ENCODE measurements around the gene LTBP1. TPM values are rescaled to one million over a fixed set of nuclear protein-coding genes. Genes with fewer than 3 reads are reported as not detected.
A peak's percentile ranks its signal among the peaks of the same experiment; 100 is the strongest.

Gene LTBP1
- total RNA-seq, 1 experiment from 2014 or later: 2.2 TPM

DNA sequence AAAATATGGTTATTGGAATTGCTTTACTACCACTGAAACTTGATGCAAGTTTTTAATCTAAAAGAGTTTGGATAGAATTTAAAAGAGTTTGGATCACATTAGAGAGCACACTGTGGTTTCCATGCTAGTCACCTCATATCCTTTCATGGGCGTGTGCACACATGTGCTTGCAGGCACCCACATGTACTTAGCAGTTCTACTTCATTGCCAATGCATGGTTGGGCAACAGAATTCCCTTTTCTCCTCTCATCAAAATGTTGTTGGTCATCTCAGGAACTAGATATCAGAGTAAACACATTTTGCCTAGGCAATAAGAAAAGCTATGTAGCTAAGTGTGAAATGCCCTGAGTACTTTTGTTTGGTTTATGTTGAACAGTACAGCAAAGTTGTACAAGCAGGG, 275.6 kb downstream of the LTBP1 start:
- no peaks in the 10 kb centered on the region for H3K9me3 ChIP-seq (ENCODE audit: low read depth, low read length, poor library complexity, severe bottlenecking)
- no TSS peak for BruUV-seq (replicated peaks)
- ChIA-PET CTCF (no interaction called here), POLR2A (ENCODE audit: low non-redundant PET) (no interaction called here)
- H3K4me3 ChIP-seq (ENCODE audit: low read depth, low read length, poor library complexity, severe bottlenecking): no peak overlapping the region
- TF ChIP-seq, protein P1, sequence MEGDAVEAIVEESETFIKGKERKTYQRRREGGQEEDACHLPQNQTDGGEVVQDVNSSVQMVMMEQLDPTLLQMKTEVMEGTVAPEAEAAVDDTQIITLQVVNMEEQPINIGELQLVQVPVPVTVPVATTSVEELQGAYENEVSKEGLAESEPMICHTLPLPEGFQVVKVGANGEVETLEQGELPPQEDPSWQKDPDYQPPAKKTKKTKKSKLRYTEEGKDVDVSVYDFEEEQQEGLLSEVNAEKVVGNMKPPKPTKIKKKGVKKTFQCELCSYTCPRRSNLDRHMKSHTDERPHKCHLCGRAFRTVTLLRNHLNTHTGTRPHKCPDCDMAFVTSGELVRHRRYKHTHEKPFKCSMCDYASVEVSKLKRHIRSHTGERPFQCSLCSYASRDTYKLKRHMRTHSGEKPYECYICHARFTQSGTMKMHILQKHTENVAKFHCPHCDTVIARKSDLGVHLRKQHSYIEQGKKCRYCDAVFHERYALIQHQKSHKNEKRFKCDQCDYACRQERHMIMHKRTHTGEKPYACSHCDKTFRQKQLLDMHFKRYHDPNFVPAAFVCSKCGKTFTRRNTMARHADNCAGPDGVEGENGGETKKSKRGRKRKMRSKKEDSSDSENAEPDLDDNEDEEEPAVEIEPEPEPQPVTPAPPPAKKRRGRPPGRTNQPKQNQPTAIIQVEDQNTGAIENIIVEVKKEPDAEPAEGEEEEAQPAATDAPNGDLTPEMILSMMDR (conservative IDR thresholded peaks at IDR 0.05; ENCODE audit: low read depth, low read length): no peak
- no peak for TF ChIP-seq EZH2 (IDR thresholded peaks at IDR 0.05; ENCODE audit: borderline replicate concordance, low read depth, low read length, poor library complexity, severe bottlenecking)
- intact Hi-C loops (cut with micrococcal nuclease; ENCODE audit: unreplicated experiment): no loop called here
- H3K36me3 ChIP-seq (ENCODE audit: insufficient read depth, low read length, poor library complexity, severe bottlenecking): no peaks in the 10 kb centered on the region
- DNase-seq (ENCODE audit: low spot score): no peak
- H3K4me1 ChIP-seq (ENCODE audit: insufficient read depth, low read length, poor library complexity, severe bottlenecking): no peaks in the 10 kb centered on the region
- no peak overlapping the region for H3K27ac ChIP-seq (ENCODE audit: low read depth, low read length, poor library complexity, severe bottlenecking)
- H3K27me3 ChIP-seq (replicated peaks; ENCODE audit: insufficient read depth, low read depth, low read length, poor library complexity): no peaks in the 10 kb centered on the region

DNA sequence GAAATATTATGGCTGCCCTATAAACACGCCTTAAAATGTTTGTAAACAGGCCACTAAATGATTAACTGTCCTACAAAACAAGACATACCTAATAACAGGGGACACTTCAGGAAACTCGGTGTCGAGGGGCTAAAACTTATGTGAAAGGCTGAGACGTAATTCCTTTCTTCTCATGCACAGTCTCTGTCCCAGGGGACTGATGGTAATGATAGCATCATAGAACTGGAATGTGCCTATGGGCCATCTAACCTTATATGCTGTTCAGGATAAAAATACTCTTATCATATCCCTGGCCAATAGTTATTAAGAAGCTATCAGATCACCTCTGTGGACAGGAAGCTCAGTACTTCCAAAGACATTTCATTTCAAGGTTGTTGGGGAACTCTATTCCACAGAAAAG, 277.1 kb downstream of the LTBP1 start:
- intact Hi-C loops (cut with micrococcal nuclease; ENCODE audit: unreplicated experiment): no loop called here
- no peak for TF ChIP-seq EZH2 (IDR thresholded peaks at IDR 0.05; ENCODE audit: borderline replicate concordance, low read depth, low read length, poor library complexity, severe bottlenecking)
- TF ChIP-seq, protein P1 (conservative IDR thresholded peaks at IDR 0.05; ENCODE audit: low read depth, low read length): no peak
- H3K36me3 ChIP-seq (ENCODE audit: insufficient read depth, low read length, poor library complexity, severe bottlenecking): no peaks in the 10 kb centered on the region
- no TSS peak for BruUV-seq (replicated peaks)
- DNase-seq (ENCODE audit: low spot score): peak; percentile 40
- H3K4me3 ChIP-seq (ENCODE audit: low read depth, low read length, poor library complexity, severe bottlenecking): no peak overlapping the region
- H3K27ac ChIP-seq (ENCODE audit: low read depth, low read length, poor library complexity, severe bottlenecking): no peak overlapping the region
- ChIA-PET POLR2A (ENCODE audit: low non-redundant PET) (no interaction called here), CTCF (interaction anchor here (0.5 kb wide), 1 partner anchor 172 kb away, joined by 4 read pairs; no protein-coding TSS in a partner anchor)
- no peaks in the 10 kb centered on the region for H3K9me3 ChIP-seq (ENCODE audit: low read depth, low read length, poor library complexity, severe bottlenecking)
- H3K4me1 ChIP-seq (ENCODE audit: insufficient read depth, low read length, poor library complexity, severe bottlenecking): no peaks in the 10 kb centered on the region
- no peaks in the 10 kb centered on the region for H3K27me3 ChIP-seq (replicated peaks; ENCODE audit: insufficient read depth, low read depth, low read length, poor library complexity)

DNA sequence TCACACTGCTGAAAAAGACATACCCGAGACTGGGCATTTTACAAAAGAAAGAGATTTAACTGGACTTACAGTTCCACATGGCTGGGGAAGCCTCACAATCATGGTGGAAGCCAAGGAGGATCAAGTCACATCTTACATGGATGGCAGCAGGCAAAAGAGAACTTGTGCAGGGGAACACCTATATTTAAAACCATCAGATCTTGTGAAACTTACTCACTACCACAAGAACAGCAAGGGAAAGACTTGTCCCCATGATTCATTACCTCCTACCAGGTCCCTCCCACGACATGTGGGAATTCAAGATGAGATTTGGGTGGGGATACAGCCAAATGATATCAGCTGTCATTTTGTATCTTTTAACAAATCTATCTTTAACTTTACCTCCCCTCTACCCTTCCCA, 278.6 kb downstream of the LTBP1 start:
- intact Hi-C loops (cut with micrococcal nuclease; ENCODE audit: unreplicated experiment): no loop called here
- BruUV-seq (replicated peaks): no TSS peak
- no peak overlapping the region for H3K27ac ChIP-seq (ENCODE audit: low read depth, low read length, poor library complexity, severe bottlenecking)
- H3K4me1 ChIP-seq (ENCODE audit: insufficient read depth, low read length, poor library complexity, severe bottlenecking): no peaks in the 10 kb centered on the region
- H3K9me3 ChIP-seq (ENCODE audit: low read depth, low read length, poor library complexity, severe bottlenecking): no peaks in the 10 kb centered on the region
- DNase-seq (ENCODE audit: low spot score): no peak
- TF ChIP-seq, protein P1 (conservative IDR thresholded peaks at IDR 0.05; ENCODE audit: low read depth, low read length): no peak
- no peak for TF ChIP-seq EZH2 (IDR thresholded peaks at IDR 0.05; ENCODE audit: borderline replicate concordance, low read depth, low read length, poor library complexity, severe bottlenecking)
- H3K27me3 ChIP-seq (replicated peaks; ENCODE audit: insufficient read depth, low read depth, low read length, poor library complexity): no peaks in the 10 kb centered on the region
- POLR2A ChIA-PET (ENCODE audit: low non-redundant PET): no interaction called here
- H3K36me3 ChIP-seq (ENCODE audit: insufficient read depth, low read length, poor library complexity, severe bottlenecking): no peaks in the 10 kb centered on the region
- CTCF ChIA-PET: no interaction called here
- H3K4me3 ChIP-seq (ENCODE audit: low read depth, low read length, poor library complexity, severe bottlenecking): no peak overlapping the region
